Subcutaneous adipose tissue (tissue), 4 donors: ENCODE measurements around the gene PRPF40A. TPM values are rescaled to one million over a fixed set of nuclear protein-coding genes. Genes with fewer than 3 reads are reported as not detected.

Source experiments
- CTCF ChIP-seq: fragments of 450-650 bp; IDR thresholded peaks from one replicate; pipeline ENCODE4 v1.5.1; 2016; ENCODE audit warnings: low read depth, mild to moderate bottlenecking, control low read depth, antibody characterized with exemption, moderate library complexity
- total RNA-seq, 4 donors: library from RNA; depleted of rRNA; stranded (reverse); fragments of >200 nt; gene quantifications; one replicate each; pipeline ENCODE4 v1.1.0, GENCODE V29; 2016

Gene PRPF40A
- total RNA-seq, 4 donors from 2014 or later: 66.7 to 84.5 (median 77.5) TPM

GRCh38 chr2:152623076-152623740 is 94.1 kb downstream of the PRPF40A start:
- no peak for TF ChIP-seq CTCF

- no peak for TF ChIP-seq CTCF
These were observed 95.0 kb downstream of the PRPF40A start for GRCh38 chr2:152622219-152622618.

GRCh38 chr2:152620985-152621384 is 96.3 kb downstream of the PRPF40A start:
- TF ChIP-seq CTCF: no peak

- no peak for TF ChIP-seq CTCF
These were observed 97.1 kb downstream of the PRPF40A start for GRCh38 chr2:152620208-152620607.

- no peak for TF ChIP-seq CTCF
These were observed 99.1 kb downstream of the PRPF40A start for GRCh38 chr2:152618193-152618564.

DNA sequence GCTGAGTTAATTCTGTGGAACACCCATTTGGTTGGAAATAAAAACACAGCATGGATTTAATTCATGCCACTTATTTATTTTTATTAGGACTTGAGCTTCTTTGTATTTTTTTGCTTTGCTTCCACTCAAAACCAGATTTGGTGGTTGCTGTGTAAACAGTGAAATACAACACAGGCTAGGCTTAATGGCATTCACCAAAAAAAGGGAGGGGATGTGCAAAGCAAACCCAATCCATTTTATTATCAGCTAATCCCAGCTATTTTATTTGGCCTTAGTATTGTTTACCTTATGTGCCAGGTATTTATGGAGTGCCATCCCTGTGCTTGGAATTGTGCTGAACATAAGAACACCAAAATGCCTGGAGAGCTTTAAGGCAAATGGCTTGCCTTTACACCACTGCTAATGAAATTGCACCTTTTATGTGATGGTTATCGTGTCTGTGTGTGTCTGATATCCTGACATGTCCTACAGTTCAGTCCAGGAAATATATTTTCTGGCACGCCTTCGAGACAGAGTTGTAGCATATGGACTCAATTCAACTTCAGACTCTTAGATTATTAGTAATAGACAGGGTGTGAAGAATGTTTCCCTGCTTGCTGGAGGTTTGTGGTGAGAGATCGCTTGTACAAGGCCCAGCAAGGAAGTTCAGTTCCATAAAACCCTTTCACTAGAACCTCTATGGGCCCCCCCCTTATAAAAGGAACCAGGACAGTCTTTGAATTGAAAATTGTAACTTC is 99.6 kb downstream of the PRPF40A start:
- TF ChIP-seq CTCF: no peak

DNA sequence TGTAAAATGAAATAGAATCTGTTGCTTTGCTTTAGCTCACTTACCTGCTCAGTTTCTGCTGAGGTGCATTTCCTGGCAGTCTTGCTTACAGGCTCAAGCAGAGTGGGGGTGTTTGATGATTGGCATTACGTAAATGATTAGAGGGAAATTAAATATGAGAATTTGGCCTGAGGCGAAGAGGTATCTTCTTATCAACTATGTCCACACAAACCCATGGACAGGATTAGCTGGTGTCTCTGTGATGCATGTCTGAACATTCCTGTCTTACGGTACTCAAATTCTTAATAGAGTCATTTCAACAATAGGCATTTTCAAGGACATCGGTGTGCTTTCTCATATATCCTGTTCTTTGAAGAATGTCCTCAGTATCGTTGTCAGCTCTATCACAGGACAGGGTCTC is 102.1 kb downstream of the PRPF40A start:
- TF ChIP-seq CTCF: no peak
